HepG2 (cell line): Measurements from ENCODE around the gene RNASE8. TPM values are rescaled to one million over a fixed set of nuclear protein-coding genes. Genes with fewer than 3 reads are reported as not detected.

Source experiments
- AFF4 ChIP-seq: sonication (generic); formaldehyde crosslinking; IDR thresholded peaks from 2 replicates; pipeline ENCODE4 v1.4.0; 2020; ENCODE audit warnings: missing genetic modification reagents
- AGO2 ChIP-seq: fragments of 200-400 bp; formaldehyde crosslinking; optimal IDR thresholded peaks from 2 replicates; pipeline ENCODE3; 2017; ENCODE audit warnings: mild to moderate bottlenecking, low read depth, low read length, moderate library complexity
- ATF7-NPFF ChIP-seq: sonication (generic); formaldehyde crosslinking; IDR thresholded peaks from 2 replicates; pipeline ENCODE4 v1.8.1; 2023; ENCODE audit warnings: mild to moderate bottlenecking, low read depth, missing genetic modification reagents, moderate library complexity
- ETV6 ChIP-seq: sonication (generic); formaldehyde crosslinking; conservative IDR thresholded peaks from 2 replicates; pipeline ENCODE4 v1.4.0; 2020; ENCODE audit warnings: missing genetic modification reagents
- GPN1 ChIP-seq: sonication (generic); formaldehyde crosslinking; IDR thresholded peaks from 2 replicates; pipeline ENCODE4 v1.5.1; 2020; ENCODE audit warnings: missing genetic modification reagents, borderline replicate concordance
- HINFP ChIP-seq: sonication (generic); formaldehyde crosslinking; IDR thresholded peaks from 2 replicates; pipeline ENCODE4 v1.4.0; 2020; ENCODE audit warnings: low read depth, mild to moderate bottlenecking, missing genetic modification reagents
- JUND ChIP-seq: sonication (generic); formaldehyde crosslinking; IDR thresholded peaks from 2 replicates; pipeline ENCODE4 v1.8.0; 2022; ENCODE audit warnings: mild to moderate bottlenecking, missing genetic modification reagents
- NFIC ChIP-seq: IDR thresholded peaks from 2 replicates; pipeline ENCODE4 v1.6.1; 2012; ENCODE audit warnings: mild to moderate bottlenecking, low read length, inconsistent platforms
- PBX2 ChIP-seq: IDR thresholded peaks from 2 replicates; pipeline ENCODE4 v1.6.1; 2016; ENCODE audit warnings: control low read depth
- RBM22 ChIP-seq: fragments of 200-400 bp; formaldehyde crosslinking; optimal IDR thresholded peaks from 2 replicates; pipeline ENCODE3; 2017; ENCODE audit warnings: mild to moderate bottlenecking, low read length, moderate library complexity
- SAFB2 ChIP-seq: sonication (generic); formaldehyde crosslinking; IDR thresholded peaks from 2 replicates; pipeline ENCODE4 v1.5.1; 2020; ENCODE audit warnings: missing genetic modification reagents, low read depth, mild to moderate bottlenecking, borderline replicate concordance
- TBP ChIP-seq: sonication (generic); formaldehyde crosslinking; IDR thresholded peaks from 2 replicates; pipeline ENCODE4 v1.5.0; 2020; ENCODE audit warnings: missing genetic modification reagents
- TEAD3 ChIP-seq: optimal IDR thresholded peaks from 2 replicates; pipeline ENCODE3; 2016; ENCODE audit warnings: borderline replicate concordance
- U2AF2 ChIP-seq: fragments of 200-400 bp; formaldehyde crosslinking; IDR thresholded peaks from 2 replicates; pipeline ENCODE4 v1.6.1; 2017; ENCODE audit warnings: low read depth, mild to moderate bottlenecking, low read length
- ZBTB8A ChIP-seq: sonication (generic); formaldehyde crosslinking; IDR thresholded peaks from 2 replicates; pipeline ENCODE4 v1.4.0; 2020; ENCODE audit warnings: mild to moderate bottlenecking, low read depth, missing genetic modification reagents, borderline replicate concordance
- ZNF12 ChIP-seq: sonication (generic); formaldehyde crosslinking; IDR thresholded peaks from 2 replicates; pipeline ENCODE4 v1.5.0; 2020; ENCODE audit warnings: missing genetic modification reagents
- ZNF263 ChIP-seq: sonication (generic); formaldehyde crosslinking; IDR thresholded peaks from 2 replicates; pipeline ENCODE4 v1.4.0; 2020; ENCODE audit warnings: missing genetic modification reagents
- ZNF44 ChIP-seq: sonication (generic); formaldehyde crosslinking; IDR thresholded peaks from 2 replicates; pipeline ENCODE4 v1.5.1; 2020; ENCODE audit warnings: mild to moderate bottlenecking, missing genetic modification reagents
- ZNF501 ChIP-seq: sonication (generic); formaldehyde crosslinking; IDR thresholded peaks from 2 replicates; pipeline ENCODE4 v1.5.1; 2020; ENCODE audit warnings: mild to moderate bottlenecking, moderate library complexity, missing genetic modification reagents
- ZNF562 ChIP-seq: sonication (generic); formaldehyde crosslinking; IDR thresholded peaks from 2 replicates; pipeline ENCODE4 v1.8.0; 2022; ENCODE audit warnings: missing genetic modification reagents, borderline replicate concordance
- ZNF563 ChIP-seq: sonication (generic); formaldehyde crosslinking; IDR thresholded peaks from 2 replicates; pipeline ENCODE4 v1.8.0; 2022; ENCODE audit warnings: mild to moderate bottlenecking, moderate library complexity, missing genetic modification reagents
- ZNF605 ChIP-seq: sonication (generic); formaldehyde crosslinking; IDR thresholded peaks from 2 replicates; pipeline ENCODE4 v1.8.0; 2022; ENCODE audit warnings: mild to moderate bottlenecking, missing genetic modification reagents
- ZNF616 ChIP-seq: sonication (generic); formaldehyde crosslinking; IDR thresholded peaks from 2 replicates; pipeline ENCODE4 v1.5.0; 2020; ENCODE audit warnings: low read depth, mild to moderate bottlenecking, missing genetic modification reagents
- ZNF746 ChIP-seq: sonication (generic); formaldehyde crosslinking; IDR thresholded peaks from 2 replicates; pipeline ENCODE4 v1.8.0; 2022; ENCODE audit warnings: mild to moderate bottlenecking, missing genetic modification reagents
- ZNF776 ChIP-seq: sonication (generic); formaldehyde crosslinking; IDR thresholded peaks from 2 replicates; pipeline ENCODE4 v1.4.0; 2020; ENCODE audit warnings: mild to moderate bottlenecking, missing genetic modification reagents
- ZNF816 ChIP-seq: sonication (generic); formaldehyde crosslinking; IDR thresholded peaks from 2 replicates; pipeline ENCODE4 v1.8.0; 2022; ENCODE audit warnings: missing genetic modification reagents, mild to moderate bottlenecking, borderline replicate concordance
- polyA plus RNA-seq, 8 experiments: library from polyadenylated mRNA; depleted of rRNA in 3 of 8; stranded (reverse) in 7 of 8; unstranded in 1 of 8; fragments of >200 nt; fragmentation: Illumina TruSeq in 4 of 8; extraction: Trizol in 4 of 8; gene quantifications; 2 replicates each; pipeline versions ENCODE4 v1.2.1 to v1.2.3, GENCODE V29; 2011 to 2016; ENCODE audit warnings: low read depth in 4 of 8, missing spikeins in 1 of 8, mixed read lengths in 1 of 8; ENCODE audit not compliant: insufficient read depth in 1 of 8
- total RNA-seq, 5 experiments: library from RNA; depleted of rRNA; stranded (reverse); fragments of >200 nt; fragmentation: Illumina TruSeq; extraction: Trizol; gene quantifications; 2 replicates each; pipeline ENCODE4 v1.2.3, GENCODE V29; 2016; ENCODE audit warnings: low read depth in 1 of 5

RNASE8 gene
- total and polyA plus RNA-seq, 2 of the 13 experiments (the other 11 are each of a cell fraction or from before 2014, with no cell fraction given), result not detected

- TF ChIP-seq ZNF776 (CRISPR knock-in tag) (no peak), U2AF2 (no peak), JUND (CRISPR knock-in tag) (no peak), RBM22 (no peak), GPN1 (CRISPR knock-in tag) (no peak), ETV6 (CRISPR knock-in tag) (no peak), ZNF12 (no peak), ZNF44 (CRISPR knock-in tag) (no peak; the same call in 1 of the 2 replicates), HINFP (CRISPR knock-in tag) (0 out of 2 replicates have a peak, but pooled peaks have one; percentile 17), ZNF501 (CRISPR knock-in tag) (peak; percentile 70), ZNF816 (CRISPR knock-in tag) (0 out of 2 replicates have a peak, but pooled peaks have one; percentile 56), ZNF562 (CRISPR knock-in tag) (no peak), AGO2 (peak; percentile 66), ZNF263 (CRISPR knock-in tag) (no peak), ZNF563 (CRISPR knock-in tag) (no peak; the same call in 1 of the 2 replicates), ZNF746 (CRISPR knock-in tag) (peak; percentile 58; the same call in 1 of the 2 replicates), NFIC (no peak), TEAD3 (CRISPR knock-in tag) (no peak), ZNF616 (CRISPR knock-in tag) (no peak), ATF7-NPFF (no peak; the same call in 1 of the 2 replicates), TBP (CRISPR knock-in tag) (0 out of 2 replicates have a peak, but pooled peaks have one; percentile 33), SAFB2 (CRISPR knock-in tag) (no peak), ZNF605 (CRISPR knock-in tag) (peak; percentile 8; the same call in 1 of the 2 replicates), AFF4 (CRISPR knock-in tag) (0 out of 2 replicates have a peak, but pooled peaks have one; percentile 12), ZBTB8A (CRISPR knock-in tag) (no peak), PBX2 (no peak)
Measured at GRCh38 chr14:21070610-21071224, 13.1 kb downstream of the RNASE8 start (continued).
